Superior temporal gyrus (tissue), 1 donor: Measurements from ENCODE around the gene ADGRB3.
"Not testable (repeated sequence)": the region's sequence is repeated elsewhere in the genome, so short reads cannot be mapped to it uniquely, and the experiment has no call there.

Experiments used
- DNase-seq: peaks from one replicate; pipeline ENCODE4 v3.0.0-alpha.2; 2016; ENCODE audit errors: extremely low spot score

The ADGRB3 gene

DNA sequence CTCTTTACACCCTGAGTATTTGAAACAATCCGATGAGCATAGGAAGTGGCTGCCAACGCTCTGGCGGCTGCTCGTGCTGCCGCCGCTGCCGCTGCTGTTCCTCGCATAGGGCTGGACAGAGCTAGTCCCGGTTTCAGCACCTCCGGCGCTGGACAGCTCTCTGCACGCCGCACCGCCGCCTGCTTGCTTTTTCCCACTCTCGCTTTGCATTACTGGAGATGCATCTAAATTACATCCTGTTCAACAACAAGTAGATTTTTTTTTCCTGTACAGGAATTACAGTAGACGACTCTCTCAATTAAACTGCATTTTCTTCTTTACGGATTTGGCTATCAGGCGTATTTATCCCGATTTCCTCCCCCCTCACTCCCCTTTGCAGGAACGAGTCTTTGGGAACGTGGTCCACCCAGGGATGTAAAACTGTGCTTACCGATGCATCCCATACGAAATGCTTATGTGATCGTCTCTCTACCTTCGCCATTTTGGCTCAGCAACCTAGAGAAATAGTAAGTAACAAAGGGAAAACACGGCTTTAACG is 597.9 kb downstream of the ADGRB3 start:
- DNase-seq, result peak; percentile 86

DNA sequence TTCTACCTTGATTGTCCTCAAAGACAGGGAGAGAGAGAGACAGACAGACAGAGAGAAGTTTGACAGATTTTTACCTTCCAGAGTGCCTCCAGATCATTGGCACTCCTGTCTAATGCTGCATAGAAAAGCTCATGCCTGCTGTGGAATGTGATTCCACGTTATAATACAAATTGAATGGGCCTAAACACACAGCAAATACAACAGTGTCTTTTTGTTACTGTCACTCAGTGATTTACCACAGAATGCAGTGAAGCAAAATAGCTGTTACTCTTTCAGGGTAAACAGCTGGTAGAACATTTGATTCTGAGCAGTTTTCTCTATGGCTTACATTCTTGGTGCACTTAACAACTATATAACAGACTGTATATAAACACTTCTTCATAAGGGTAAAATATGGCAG is 603.0 kb downstream of the ADGRB3 start:
- DNase-seq, result no peak

DNA sequence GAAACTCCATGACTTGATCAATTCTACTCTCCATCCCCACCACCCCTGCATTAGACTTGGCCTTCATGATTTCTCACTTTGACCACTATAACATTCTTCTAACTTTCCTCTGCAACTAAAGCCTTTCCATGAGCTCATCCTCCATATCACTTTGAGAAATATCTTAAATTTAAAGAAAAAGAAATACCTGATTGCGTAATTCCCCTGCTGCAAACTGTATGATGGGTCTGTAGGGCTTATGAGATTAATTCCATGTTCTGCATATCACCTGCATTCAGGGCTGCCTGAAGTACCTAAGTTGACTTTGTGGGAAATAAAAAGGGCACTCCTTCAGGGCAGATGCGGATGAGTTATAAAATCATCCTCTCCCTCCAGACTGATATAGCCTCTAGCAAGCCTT is 611.9 kb downstream of the ADGRB3 start:
- DNase-seq, result no peak

DNA sequence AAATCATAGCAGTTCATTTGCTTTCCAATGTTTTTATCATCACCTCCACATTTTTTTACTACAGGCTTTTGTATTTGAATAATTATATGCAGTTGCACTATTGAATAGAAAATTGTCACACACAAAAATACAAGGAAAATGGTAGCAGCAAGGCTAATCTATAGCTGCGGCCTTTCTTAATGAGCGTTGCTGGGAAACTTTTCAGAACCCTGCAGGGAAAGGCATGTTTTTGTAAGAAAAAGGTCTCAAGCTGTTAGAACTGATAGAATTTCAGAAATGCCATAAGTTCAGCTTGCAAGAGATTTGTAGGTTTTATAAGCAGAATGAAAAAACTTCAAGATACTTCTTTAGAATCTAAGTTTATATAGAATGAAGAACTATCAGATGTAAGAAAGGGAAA is 625.9 kb downstream of the ADGRB3 start:
- no peak for DNase-seq

DNA sequence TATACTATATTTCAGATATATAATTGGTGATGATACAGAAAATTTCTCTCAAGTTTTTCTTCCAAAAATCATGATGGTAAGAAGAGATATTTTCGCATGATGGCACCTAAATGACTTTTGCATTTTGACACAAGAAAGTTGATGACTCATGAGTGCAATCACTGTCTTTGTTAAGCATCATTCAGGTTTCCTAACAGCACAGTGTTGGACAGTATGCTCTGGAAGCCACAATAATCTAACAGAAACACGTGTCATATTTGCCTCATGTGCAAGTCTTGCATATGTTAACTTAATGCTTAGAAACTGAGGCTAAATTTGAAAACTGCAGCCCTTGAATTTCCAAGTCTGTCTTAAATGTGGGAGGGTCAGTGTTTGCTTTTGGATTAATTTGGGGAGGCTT is 628.2 kb downstream of the ADGRB3 start:
- no peak for DNase-seq

DNA sequence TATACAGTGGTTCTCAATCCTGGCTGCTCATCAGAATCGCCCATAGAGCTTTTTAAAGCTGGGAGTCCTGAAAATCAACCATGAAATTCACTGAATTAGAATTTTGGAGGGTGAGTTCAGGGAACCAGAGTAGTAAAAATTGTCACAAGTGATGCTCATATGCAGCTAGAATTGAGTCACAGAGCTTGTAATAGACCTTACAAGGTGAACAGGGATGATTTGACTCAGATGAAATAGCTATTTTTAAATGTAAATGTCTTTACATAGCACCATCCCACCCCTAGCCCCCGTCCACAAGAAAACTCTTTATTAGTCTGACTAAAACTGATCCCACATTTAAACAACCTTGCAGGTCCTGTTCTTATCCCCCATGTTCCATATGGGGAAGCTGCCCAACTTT is 630.0 kb downstream of the ADGRB3 start:
- DNase-seq, result no peak

- no peak for DNase-seq
Observed at GRCh38 chr6:69265706-69266105, 630.6 kb downstream of the ADGRB3 start.

DNA sequence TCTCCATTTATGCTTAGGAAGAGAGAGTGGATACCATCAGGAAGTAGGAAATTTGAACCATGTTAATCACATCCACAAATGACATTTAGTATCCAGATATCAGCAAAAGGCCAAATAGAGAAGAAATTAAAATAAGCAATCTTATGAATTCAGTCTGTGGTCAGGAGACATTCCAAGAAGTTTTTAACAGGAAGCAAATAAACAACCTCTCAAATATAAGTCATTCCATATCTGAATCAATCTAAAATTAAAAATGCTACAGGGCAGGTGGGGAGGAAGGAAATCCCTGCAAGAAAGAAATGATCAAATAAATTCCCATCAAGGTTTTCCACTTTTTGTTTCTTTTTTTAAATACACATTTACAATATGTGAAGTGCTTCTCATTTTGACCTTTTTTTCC is 641.1 kb downstream of the ADGRB3 start:
- no peak for DNase-seq

DNA sequence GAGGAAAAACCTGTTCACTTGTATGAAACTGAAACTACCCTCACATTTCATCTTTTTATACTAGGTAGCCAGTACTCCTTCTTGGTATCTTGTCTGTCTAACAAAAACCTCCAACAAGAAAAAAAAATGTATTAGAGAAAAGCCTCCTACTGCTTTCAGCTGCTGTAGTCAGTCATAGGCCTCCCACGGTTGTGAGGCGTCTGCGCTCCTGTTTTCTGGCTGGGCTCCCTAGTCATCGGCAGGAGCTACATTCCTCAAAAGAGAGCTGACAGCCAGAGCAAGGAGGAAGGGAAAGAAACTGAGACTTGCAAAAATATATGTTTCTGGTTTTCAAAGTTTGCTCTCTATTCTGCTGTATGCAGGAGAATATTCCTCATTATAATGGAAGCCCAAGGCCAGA is 644.7 kb downstream of the ADGRB3 start:
- DNase-seq, result peak; percentile 60

GRCh38 chr6:69280858-69281257 is 645.8 kb downstream of the ADGRB3 start:
- no peak for DNase-seq

GRCh38 chr6:69284176-69284730 is 649.2 kb downstream of the ADGRB3 start:
- DNase-seq, result no peak

DNA sequence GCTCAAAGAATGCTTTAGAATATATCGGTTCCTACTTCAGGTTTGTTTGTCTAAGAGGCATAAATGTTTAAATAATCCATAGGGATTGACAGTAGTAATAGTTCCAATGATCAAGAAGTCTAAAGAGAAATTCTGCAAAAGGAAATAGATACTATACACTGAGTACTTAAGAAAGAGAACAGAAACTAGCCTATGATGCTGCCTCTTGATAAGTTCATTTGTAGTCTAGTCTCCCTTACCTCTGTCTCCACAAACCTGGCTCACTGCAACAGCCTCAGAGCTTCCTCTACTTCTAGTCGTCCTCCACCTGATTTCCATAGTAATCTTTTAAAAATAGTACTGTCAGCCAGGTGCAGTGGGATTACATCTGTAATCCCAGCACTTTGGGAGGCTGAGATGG is 650.0 kb downstream of the ADGRB3 start:
- no peak for DNase-seq

GRCh38 chr6:69286331-69286730 is 651.2 kb downstream of the ADGRB3 start:
- DNase-seq, result no peak

DNA sequence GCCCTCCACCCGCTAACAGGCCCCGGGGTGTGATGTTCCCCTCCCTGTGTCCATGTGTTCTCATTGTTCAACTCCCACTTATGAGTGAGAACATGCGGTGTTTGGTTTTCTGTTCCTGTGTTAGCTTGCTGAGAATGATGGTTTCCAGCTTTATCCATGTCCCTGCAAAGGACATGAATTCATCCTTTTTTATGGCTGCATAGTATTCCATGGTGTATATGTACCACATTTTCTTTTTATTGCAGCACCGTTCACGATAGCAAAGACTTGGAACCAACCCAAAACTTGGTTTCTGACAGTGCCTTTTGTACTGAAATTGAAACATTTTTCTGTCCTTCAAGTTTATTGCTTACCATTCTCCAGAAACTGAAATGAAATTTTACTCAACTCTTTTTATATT is 653.1 kb downstream of the ADGRB3 start:
- DNase-seq, result not testable (repeated sequence)

- DNase-seq, result no peak
Observed at GRCh38 chr6:69289689-69290495, 654.8 kb downstream of the ADGRB3 start.

DNA sequence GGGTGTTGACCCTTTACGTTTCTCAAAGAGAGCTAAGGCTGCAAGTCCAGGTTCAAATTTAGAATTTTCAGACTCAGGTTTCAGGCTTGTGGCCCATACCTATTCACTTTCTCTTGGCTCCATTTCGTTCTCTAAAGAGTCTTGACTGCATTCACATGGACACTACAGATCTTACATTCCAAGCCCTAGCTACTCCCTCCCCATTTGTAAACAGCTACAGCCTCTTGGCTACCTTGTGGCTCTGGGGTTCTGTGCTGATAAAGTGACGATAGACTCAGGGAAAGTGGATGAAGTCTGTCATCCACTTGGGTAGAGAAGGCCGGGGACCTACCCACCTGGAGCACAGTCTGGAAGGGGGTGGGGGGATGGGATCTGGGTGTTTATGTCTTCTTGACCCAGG is 658.4 kb downstream of the ADGRB3 start:
- DNase-seq, result no peak

- peak; percentile 80 for DNase-seq
Observed at GRCh38 chr6:69294407-69294806, 659.3 kb downstream of the ADGRB3 start.

DNA sequence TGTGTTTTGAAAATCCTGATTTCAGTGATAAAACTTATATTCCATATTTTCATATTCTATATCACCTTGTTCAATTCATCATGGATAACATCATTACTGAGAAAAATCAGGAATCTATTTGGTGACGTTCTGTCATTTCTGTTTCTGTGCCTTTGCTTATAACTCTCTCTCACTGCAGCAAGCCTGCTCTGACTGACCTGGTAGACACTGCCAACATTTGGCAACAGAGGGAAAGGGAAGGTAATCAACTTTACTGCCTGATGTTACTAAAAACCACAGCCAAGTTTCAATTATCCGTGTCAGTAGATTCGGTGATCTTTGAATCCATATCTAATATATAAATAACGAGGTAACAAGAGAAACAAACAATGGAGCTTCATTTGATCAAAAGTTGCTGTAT is 659.8 kb downstream of the ADGRB3 start:
- DNase-seq, result peak; percentile 35

- no peak for DNase-seq
Observed at GRCh38 chr6:69303382-69303781, 668.3 kb downstream of the ADGRB3 start.

DNA sequence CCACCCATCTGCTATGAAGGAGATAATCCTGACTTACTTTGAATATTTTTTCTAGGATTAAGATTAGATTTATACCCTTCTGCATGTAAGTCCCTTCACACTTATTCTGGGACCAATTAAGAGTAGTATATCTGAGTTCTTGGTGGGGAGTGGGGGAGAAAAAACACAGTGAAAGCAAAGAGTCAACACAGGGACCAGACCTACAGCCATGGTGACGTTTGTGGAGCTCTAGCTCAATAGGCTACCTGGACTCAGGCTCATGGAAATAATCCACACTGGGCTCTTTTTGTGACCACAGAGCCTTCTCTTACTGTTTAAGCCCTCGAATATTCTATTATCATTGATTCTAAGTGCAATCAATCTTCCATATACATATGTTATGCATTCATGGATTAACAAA is 670.4 kb downstream of the ADGRB3 start:
- DNase-seq, result no peak

DNA sequence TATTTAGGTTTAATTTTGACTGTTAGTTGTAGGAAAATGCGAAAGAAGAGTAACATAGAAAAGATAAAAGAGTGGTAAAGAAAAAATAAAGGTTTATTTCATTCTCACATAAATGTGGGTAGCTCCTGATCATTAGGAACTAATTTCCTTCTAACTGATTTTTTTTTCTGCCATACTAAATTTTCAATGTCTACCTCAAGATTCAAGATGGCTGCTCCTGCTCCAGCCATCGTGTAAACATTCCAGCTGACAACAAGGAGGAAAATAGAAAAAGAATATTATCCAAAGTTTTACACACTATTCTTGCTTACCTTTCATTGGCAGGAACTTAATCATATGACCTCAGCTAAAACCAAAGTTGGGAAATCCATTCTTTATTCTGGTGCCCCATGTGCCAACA is 673.5 kb downstream of the ADGRB3 start:
- no peak for DNase-seq

DNA sequence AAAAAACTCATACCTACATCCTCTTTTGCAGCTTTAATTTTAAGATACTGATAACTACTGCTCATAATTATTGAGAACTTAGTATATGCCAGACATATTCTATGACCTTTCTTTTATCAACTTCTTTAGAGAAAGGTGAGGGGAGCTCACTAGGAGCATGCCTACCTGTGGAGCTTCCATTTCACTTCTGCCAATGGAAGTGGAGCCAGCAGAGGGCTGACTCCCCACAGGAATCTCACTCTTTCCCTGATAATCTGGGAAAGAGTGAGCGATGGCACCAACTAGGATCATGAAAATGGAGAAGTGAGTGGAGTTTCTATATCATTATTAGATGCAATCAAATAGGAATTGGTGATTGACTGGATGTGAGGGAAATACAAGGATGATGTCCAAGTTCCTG is 676.8 kb downstream of the ADGRB3 start:
- DNase-seq, result no peak

DNA sequence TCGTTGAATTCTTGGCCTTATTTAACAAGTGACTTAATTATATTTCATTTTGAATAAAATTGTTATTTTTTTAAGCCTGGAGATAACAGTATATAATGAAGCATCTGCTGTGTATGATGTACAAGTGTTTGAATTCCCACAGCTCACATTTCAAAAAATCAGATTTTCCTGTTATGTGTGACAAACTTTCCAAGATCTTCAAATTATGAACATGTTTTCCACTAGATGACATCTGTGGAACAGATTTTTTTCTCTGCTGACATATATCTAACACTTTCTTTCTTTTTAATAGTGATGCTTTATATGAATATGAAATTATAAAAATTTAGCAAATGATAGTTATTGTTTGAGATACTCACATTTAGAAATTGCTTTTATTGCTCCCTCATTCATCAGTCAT is 678.9 kb downstream of the ADGRB3 start:
- no peak for DNase-seq
